ENCODE results near the gene UNC45A. TPM values are rescaled to one million over a fixed set of nuclear protein-coding genes. Genes with fewer than 3 reads are reported as not detected.

Gene UNC45A
- total RNA-seq, 1 donor from 2014 or later: 50.1 TPM

GRCh38 chr15:90987561-90988141 lies 52.6 kb downstream of the UNC45A start:
- TF ChIP-seq CTCF (IDR thresholded peaks at IDR 0.05; ENCODE audit: insufficient read depth, low read length, poor library complexity, severe bottlenecking): no peak
- DNase-seq (ENCODE audit: low read depth): no peak
- no peaks in the 10 kb centered on the region for H3K27me3 ChIP-seq (ENCODE audit: control insufficient read depth, insufficient read depth, low read length)
- no peak overlapping the region for H3K4me3 ChIP-seq (ENCODE audit: low read depth, low read length)
- H3K36me3 ChIP-seq (ENCODE audit: control insufficient read depth, insufficient read depth, low read length): no peaks in the 10 kb centered on the region

- TF ChIP-seq CTCF (IDR thresholded peaks at IDR 0.05; ENCODE audit: insufficient read depth, low read length, poor library complexity, severe bottlenecking): no peak
- Histone ChIP-seq H3K27me3 (ENCODE audit: control insufficient read depth, insufficient read depth, low read length) (no peaks in the 10 kb centered on the region), H3K36me3 (ENCODE audit: control insufficient read depth, insufficient read depth, low read length) (no peaks in the 10 kb centered on the region), H3K4me3 (ENCODE audit: low read depth, low read length) (no peak overlapping the region)
- no peak for DNase-seq (ENCODE audit: low read depth)
These were observed 53.2 kb downstream of the UNC45A start for GRCh38 chr15:90988296-90988695.

- no peak for DNase-seq (ENCODE audit: low read depth)
- no peak for TF ChIP-seq CTCF (IDR thresholded peaks at IDR 0.05; ENCODE audit: insufficient read depth, low read length, poor library complexity, severe bottlenecking)
These were observed 54.1 kb downstream of the UNC45A start for GRCh38 chr15:90989040-90989768.

GRCh38 chr15:90990446-90990845 lies 55.4 kb downstream of the UNC45A start:
- no peak overlapping the region for H3K4me3 ChIP-seq (ENCODE audit: low read depth, low read length)
- no peaks in the 10 kb centered on the region for H3K36me3 ChIP-seq (ENCODE audit: control insufficient read depth, insufficient read depth, low read length)
- DNase-seq (ENCODE audit: low read depth): no peak
- no peaks in the 10 kb centered on the region for H3K27me3 ChIP-seq (ENCODE audit: control insufficient read depth, insufficient read depth, low read length)
- no peak for TF ChIP-seq CTCF (IDR thresholded peaks at IDR 0.05; ENCODE audit: insufficient read depth, low read length, poor library complexity, severe bottlenecking)

More at GRCh38 chr15:90989040-90989768, 54.1 kb downstream of the UNC45A start:
- Histone ChIP-seq H3K36me3 (ENCODE audit: control insufficient read depth, insufficient read depth, low read length) (no peaks in the 10 kb centered on the region), H3K4me3 (ENCODE audit: low read depth, low read length) (no peak overlapping the region), H3K27me3 (ENCODE audit: control insufficient read depth, insufficient read depth, low read length) (no peaks in the 10 kb centered on the region)

GRCh38 chr15:90991587-90992285 lies 56.7 kb downstream of the UNC45A start:
- Histone ChIP-seq H3K36me3 (ENCODE audit: control insufficient read depth, insufficient read depth, low read length) (no peaks in the 10 kb centered on the region), H3K27me3 (ENCODE audit: control insufficient read depth, insufficient read depth, low read length) (no peaks in the 10 kb centered on the region), H3K4me3 (ENCODE audit: low read depth, low read length) (no peak overlapping the region)
- DNase-seq (ENCODE audit: low read depth): no peak
- no peak for TF ChIP-seq CTCF (IDR thresholded peaks at IDR 0.05; ENCODE audit: insufficient read depth, low read length, poor library complexity, severe bottlenecking)
